ENCODE results near the gene MLN. TPM values are rescaled to one million over a fixed set of nuclear protein-coding genes. Genes with fewer than 3 reads are reported as not detected.

MLN gene
- total and polyA plus RNA-seq, 2 donors (not counting 3 experiments of a cell fraction or from before 2014, with no cell fraction given): not detected

GRCh38 chr6:33754222-33754621 is 49.6 kb downstream of the MLN start:
- Histone ChIP-seq H3K4me3 (replicated peaks in 1 of 3; ENCODE audit: insufficient read depth in 1 of 3, low read depth in 1 of 3, low read length in 3 of 3) (no peak overlapping the region), H4K20me1 (replicated peaks; ENCODE audit: control insufficient read depth, extremely low read depth, insufficient read depth, low read length) (no peaks in the 10 kb centered on the region), H3K9me1 (replicated peaks; ENCODE audit: control insufficient read depth, extremely low read depth, insufficient read depth, low read length) (no peaks in the 10 kb centered on the region), H3K4me1 (ENCODE audit: control insufficient read depth, extremely low read depth, insufficient read depth, low read length) (no peaks in the 10 kb centered on the region), H3K27me3 (ENCODE audit: control insufficient read depth in 2 of 2, insufficient read depth in 2 of 2, low read length in 2 of 2) (no peaks in the 10 kb centered on the region), H3K36me3 (ENCODE audit: control insufficient read depth in 2 of 2, extremely low read depth in 1 of 2, insufficient read depth in 2 of 2, low read length in 2 of 2) (no peaks in the 10 kb centered on the region), H2AFZ (ENCODE audit: low read depth, low read length) (no peak overlapping the region), H3K79me2 (ENCODE audit: control insufficient read depth, insufficient read depth, low read length) (no peaks in the 10 kb centered on the region), H3K27ac (ENCODE audit: insufficient read depth, low read depth, low read length) (no peak overlapping the region), H3K9ac (replicated peaks; ENCODE audit: extremely low read depth, insufficient read depth, low read length) (no peak overlapping the region), H3K9me3 (replicated peaks; ENCODE audit: control insufficient read depth, insufficient read depth, low read length) (no peaks in the 10 kb centered on the region), H3K4me2 (ENCODE audit: insufficient read depth, low read length) (no peak overlapping the region)
- ChIA-PET CTCF (no interaction called here), POLR2A (interaction anchor here (0.6 kb wide), 1 partner anchor 661 kb away, joined by 6 read pairs; no protein-coding TSS in a partner anchor)
- TF ChIP-seq POLR2A (IDR thresholded peaks at IDR 0.05; ENCODE audit: low read depth, low read length) (no peak), FOS (IDR thresholded peaks at IDR 0.05; ENCODE audit: borderline replicate concordance, insufficient read depth, low read length) (no peak), EZH2 (IDR thresholded peaks at IDR 0.05; ENCODE audit: borderline replicate concordance, low read depth, low read length, severe bottlenecking) (no peak), GATA2 (IDR thresholded peaks at IDR 0.05; ENCODE audit: insufficient read depth, insufficient read length, low read depth, low read length) (no peak), MYC (IDR thresholded peaks at IDR 0.05; ENCODE audit: low read depth, low read length) (no peak), CTCF (IDR thresholded peaks at IDR 0.05; ENCODE audit: extremely low read depth in 1 of 2, insufficient read depth in 1 of 2, low read depth in 1 of 2, low read length in 2 of 2) (no peak), MAX (IDR thresholded peaks at IDR 0.05; ENCODE audit: insufficient read depth, insufficient read length) (no peak), JUN (IDR thresholded peaks at IDR 0.05; ENCODE audit: borderline replicate concordance, insufficient read depth, insufficient read length, low read depth) (no peak), POLR2AphosphoS5 (IDR thresholded peaks at IDR 0.05; ENCODE audit: insufficient read depth, low read depth, low read length) (no peak)
- intact Hi-C loops (cut with micrococcal nuclease): no loop called here
- dilution Hi-C loops (cut with MboI; ENCODE audit: extremely low pct_ligation_motif_present, low sequenced_read_pairs): no loop called here
- no peak for DNase-seq (ENCODE audit: low read depth, low spot score)
- BruUV-seq (replicated peaks): no TSS peak
- no peak for FAIRE-seq
